22Rv1 (cell line): ENCODE measurements around the gene CRAT.
A peak's percentile ranks its signal among the peaks of the same experiment; 100 is the strongest.

Source experiments
- H3K27ac ChIP-seq: fragments of 450-650 bp; 2 replicates; pipeline ENCODE4 v1.5.1; 2017
- CTCF ChIP-seq: fragments of 450-650 bp; IDR thresholded peaks from 2 replicates; pipeline ENCODE4 v1.5.1; 2017; ENCODE audit warnings: mild to moderate bottlenecking
- ZFX ChIP-seq: fragments of 450-650 bp; IDR thresholded peaks from 2 replicates; pipeline ENCODE4 v1.6.1; 2017; ENCODE audit warnings: antibody characterized with exemption, borderline replicate concordance

Gene CRAT

GRCh38 chr9:129053020-129053419, 57.6 kb downstream of the CRAT start:
- H3K27ac ChIP-seq, result peak overlapping the region; percentile 88
- TF ChIP-seq CTCF, result no peak
- no peak for TF ChIP-seq ZFX

- peak overlapping the region; percentile 88 for H3K27ac ChIP-seq
These were observed 58.0 kb downstream of the CRAT start for GRCh38 chr9:129052592-129052991.

More at GRCh38 chr9:129052592-129052991, 58.0 kb downstream of the CRAT start:
- TF ChIP-seq CTCF (no peak), ZFX (no peak)
